Pancreas (tissue), 10 donors: ENCODE data around the gene PRRT1. TPM values are rescaled to one million over a fixed set of nuclear protein-coding genes. Genes with fewer than 3 reads are reported as not detected.

ENCODE experiments used
- ATAC-seq, 4 donors: fragments of 200-7000 bp; cut with Tn5 transposase; one replicate each; pipeline versions ENCODE4 v1.8.0 to v1.9.1; 2020; ENCODE audit warnings: mild to moderate bottlenecking in 4 of 4, moderate library complexity in 4 of 4
- DNase-seq, 6 donors: peaks; one replicate each; pipeline ENCODE4 v3.0.0-alpha.2; 2020
- FAIRE-seq: peaks from 2 replicates; lab custom pipeline; 2012; peaks lifted over from hg19 to GRCh38; lab: Jason Lieb, UNC
- H3K27ac ChIP-seq, 4 donors: fragments of 200-600 bp; sonication (generic); 1 replicate in 3 of 4; 2 replicates in 1 of 4; pipeline versions ENCODE4 v1.5.0 to v1.8.0; 2020
- H3K27me3 ChIP-seq, 4 donors: fragments of 200-600 bp; one replicate each; pipeline ENCODE4 v1.8.0; 2021
- H3K36me3 ChIP-seq, 3 donors: fragments of 200-600 bp; sonication (generic) in 1 of 3; one replicate each; pipeline versions ENCODE4 v1.5.0 to v1.8.0; 2020 to 2021
- H3K4me1 ChIP-seq, 3 donors: fragments of 200-600 bp; one replicate each; pipeline ENCODE4 v1.8.0; 2021
- H3K4me3 ChIP-seq, 4 donors: fragments of 200-600 bp; sonication (generic) in 2 of 4; one replicate each; pipeline versions ENCODE4 v1.5.0 to v1.8.0; 2020 to 2021
- H3K9me3 ChIP-seq, 4 donors: fragments of 200-600 bp; one replicate each; pipeline ENCODE4 v1.8.0; 2021
- WGBS, 2 donors: extraction: QIAGEN DNeasy Blood & Tissue Kit; methylation state at CpG; one replicate each; pipeline ENCODE4 v1.1.7; 2013; 5-methylcytosine and 5-hydroxymethylcytosine counted together
- intact Hi-C, 3 donors: fragments of 100-400 bp; cut with DNase I; formaldehyde crosslinking; loops; one replicate each; pipeline versions ENCODE4 v1.11.1 to v1.14.2; 2022
- polyA plus RNA-seq, 2 donors: library from polyadenylated mRNA; stranded (reverse); fragments of 200-250 nt; gene quantifications; one replicate each; pipeline ENCODE4 v1.2.3, GENCODE V29; 2013
- total RNA-seq, 6 donors: library from RNA; stranded (reverse); fragmentation: NEBNext Ultra II Directional in 4 of 6; extraction: Animal tissue kit (Norgen Biotek cat#: 25700) in 4 of 6; gene quantifications; one replicate each; pipeline versions ENCODE4 v1.2.1 to v1.2.4, GENCODE V29; 2021 to 2023
- TF ChIP-seq, protein P1 (sequence below), 4 donors: fragments of 200-600 bp; sonication (generic) in 3 of 4; IDR thresholded peaks; one replicate each; pipeline versions ENCODE4 v1.5.0 to v1.8.0; 2021; ENCODE audit warnings: antibody characterized with exemption in 4 of 4
- donor health status: healthy with polysubstance abuse.
- donor health status: DM: no; HTN: no; CAD: no; lungs with moderate emphysema.
- donor health status: DM: no; HTN: no; CAD: no.
- donor health status: control.
- donor health status: control.
- donor health status: Bipolar disorder and iron deficiency.
- donor health status: DM: yes; HTN: yes; CAD: no.
- donor health status: DM: no; HTN: no; CAD: no.
- donor health status: DM: no; HTN: no; CAD: no.
- donor health status: DM: yes; HTN: yes; CAD: no.

Gene PRRT1
- total and polyA plus RNA-seq, 8 donors = 0.08 to 5.8 (median 0.47) TPM

DNA sequence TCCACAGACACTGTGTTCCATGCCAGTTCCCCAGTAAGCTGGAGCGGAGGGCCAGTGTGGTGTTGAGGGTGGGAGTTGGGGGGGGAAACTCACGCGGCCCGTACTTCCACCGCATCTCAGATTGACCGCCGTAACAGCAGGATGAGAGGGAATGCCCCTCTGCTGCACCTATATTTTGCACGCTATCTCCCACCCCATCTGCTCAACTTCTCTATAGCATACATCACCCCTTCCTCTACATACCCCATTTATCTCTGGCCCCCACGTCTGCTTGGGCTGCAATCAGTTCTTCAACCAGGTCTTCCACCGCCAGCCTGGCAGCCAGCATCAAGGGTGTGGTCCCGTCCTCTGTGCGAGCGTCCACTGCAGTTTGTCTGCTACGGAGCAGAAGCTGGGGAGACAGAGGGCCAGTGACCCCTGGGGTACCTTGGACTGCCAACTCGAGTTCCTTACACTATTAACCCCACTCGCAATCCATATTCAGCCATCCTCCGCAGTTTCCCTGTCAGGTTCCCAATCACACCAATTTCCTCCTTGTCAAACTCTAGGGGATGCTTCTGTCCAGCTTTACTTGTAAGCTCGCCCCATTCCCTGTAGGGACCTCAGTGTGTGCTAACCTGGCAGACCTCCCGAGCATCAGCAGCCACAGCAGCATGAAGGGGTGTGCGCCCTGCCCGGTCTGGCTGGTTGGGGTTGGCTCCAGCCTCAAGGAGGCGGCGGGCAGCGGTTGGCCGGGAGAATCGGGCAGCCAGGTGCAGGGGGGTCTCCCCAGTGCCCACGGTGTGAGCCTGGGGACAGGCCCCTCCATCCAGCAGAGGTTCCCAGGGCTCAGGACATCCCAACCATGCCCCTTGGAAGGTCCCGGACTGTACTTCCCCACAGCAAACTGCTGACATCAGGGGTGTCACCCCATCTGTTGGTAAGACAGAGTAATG is 45.2 kb upstream of the PRRT1 start:
- no peak for ATAC-seq
- intact Hi-C loops = no loop called here
- Histone ChIP-seq H3K4me1 (peaks cover 0 to 16% (median 0%) of the 10 kb centered on the region in 3 donors), H3K4me3 (peak overlapping the region; percentile 58 to 83 (median 68)), H3K9me3 (no peaks in the 10 kb centered on the region), H3K27ac (peak overlapping the region; percentile 99 to 100 (median 100)), H3K27me3 (no peaks in the 10 kb centered on the region), H3K36me3 (no peaks in the 10 kb centered on the region)
- WGBS, 2 donors = 28 to 31% methylated on average over 26 to 28 of the region's 28 CpGs
- peak in 2 of 6 donors; percentile 42 to 59 for DNase-seq
- TF ChIP-seq, protein P1, sequence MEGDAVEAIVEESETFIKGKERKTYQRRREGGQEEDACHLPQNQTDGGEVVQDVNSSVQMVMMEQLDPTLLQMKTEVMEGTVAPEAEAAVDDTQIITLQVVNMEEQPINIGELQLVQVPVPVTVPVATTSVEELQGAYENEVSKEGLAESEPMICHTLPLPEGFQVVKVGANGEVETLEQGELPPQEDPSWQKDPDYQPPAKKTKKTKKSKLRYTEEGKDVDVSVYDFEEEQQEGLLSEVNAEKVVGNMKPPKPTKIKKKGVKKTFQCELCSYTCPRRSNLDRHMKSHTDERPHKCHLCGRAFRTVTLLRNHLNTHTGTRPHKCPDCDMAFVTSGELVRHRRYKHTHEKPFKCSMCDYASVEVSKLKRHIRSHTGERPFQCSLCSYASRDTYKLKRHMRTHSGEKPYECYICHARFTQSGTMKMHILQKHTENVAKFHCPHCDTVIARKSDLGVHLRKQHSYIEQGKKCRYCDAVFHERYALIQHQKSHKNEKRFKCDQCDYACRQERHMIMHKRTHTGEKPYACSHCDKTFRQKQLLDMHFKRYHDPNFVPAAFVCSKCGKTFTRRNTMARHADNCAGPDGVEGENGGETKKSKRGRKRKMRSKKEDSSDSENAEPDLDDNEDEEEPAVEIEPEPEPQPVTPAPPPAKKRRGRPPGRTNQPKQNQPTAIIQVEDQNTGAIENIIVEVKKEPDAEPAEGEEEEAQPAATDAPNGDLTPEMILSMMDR (IDR thresholded peaks at IDR 0.05) = no peak
- no peak for FAIRE-seq

DNA sequence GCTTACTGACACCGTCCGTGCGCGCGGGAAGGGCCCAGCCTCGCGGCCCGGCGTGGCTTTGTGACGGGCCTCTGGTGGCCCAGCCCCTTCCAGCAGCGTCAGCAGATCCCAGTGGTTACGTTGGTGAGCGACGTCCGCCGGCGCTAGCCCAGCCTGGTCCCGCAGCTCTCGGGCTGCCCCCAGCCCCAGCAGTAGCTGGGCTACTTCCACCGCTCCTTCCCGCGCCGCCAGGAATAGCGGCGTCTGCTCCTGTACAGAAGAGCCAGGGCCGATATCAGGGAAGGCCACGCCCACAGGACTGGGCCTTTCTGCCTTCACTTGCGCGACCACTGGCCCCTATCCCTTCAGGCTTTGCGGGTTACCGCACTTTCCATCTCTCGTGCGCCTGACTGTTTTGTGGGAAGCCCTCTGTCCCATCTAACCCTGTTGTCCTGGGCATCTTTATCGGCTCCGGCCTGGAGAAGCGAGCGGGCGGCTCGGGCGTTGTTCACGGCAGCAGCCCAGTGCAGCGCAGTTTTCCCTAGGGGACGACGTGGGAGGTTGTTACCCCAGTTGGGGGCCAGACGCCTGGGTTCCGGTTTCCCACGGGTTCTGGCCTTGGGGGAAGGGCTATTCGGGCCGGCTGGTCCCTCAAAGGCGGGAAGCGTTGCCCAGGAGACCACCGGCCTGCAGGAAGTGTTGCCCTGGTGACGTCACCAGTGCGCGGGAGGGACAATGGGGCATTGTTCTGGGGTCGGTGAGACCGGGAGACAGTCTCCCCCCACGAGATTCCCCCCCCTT is 44.4 kb upstream of the PRRT1 start:
- ATAC-seq (peak; percentile 41 to 63 (median 48)), DNase-seq (peak; percentile 85 to 94 (median 88)), FAIRE-seq (no peak)
- Histone ChIP-seq H3K4me1 (peaks cover 0 to 16% (median 0%) of the 10 kb centered on the region in 3 donors), H3K27ac (peak overlapping the region; percentile 99 to 100 (median 100)), H3K9me3 (no peaks in the 10 kb centered on the region), H3K27me3 (no peaks in the 10 kb centered on the region), H3K4me3 (peak overlapping the region; percentile 58 to 83 (median 68)), H3K36me3 (no peaks in the 10 kb centered on the region)
- intact Hi-C loops = no loop called here
- 0% methylated on average over 55 to 58 of the region's 58 CpGs for WGBS, 2 donors
- TF ChIP-seq, protein P1 (IDR thresholded peaks at IDR 0.05) = peak in 1 of 4 donors; percentile 20

DNA sequence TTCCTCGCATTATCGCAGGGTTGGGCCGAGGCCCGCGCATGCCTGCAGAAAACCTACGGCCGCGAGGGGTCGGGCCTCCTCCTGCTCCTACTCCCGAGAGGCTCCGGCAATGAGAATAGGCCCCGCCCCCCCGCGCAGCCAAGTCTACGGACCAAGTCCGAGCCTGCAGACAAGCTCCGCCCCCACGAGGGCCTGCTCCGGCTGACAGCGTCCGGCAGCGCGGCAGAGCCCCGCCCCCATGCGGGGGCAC is 43.8 kb upstream of the PRRT1 start:
- peaks cover 0 to 18% (median 3%) of the 10 kb centered on the region in 3 donors for H3K4me1 ChIP-seq
- FAIRE-seq (peak; percentile 88), ATAC-seq (peak; percentile 86 to 93 (median 88)), DNase-seq (peak; percentile 100)
- WGBS, 2 donors = 0 to 1% methylated on average over 25 of the region's 25 CpGs
- no peaks in the 10 kb centered on the region for H3K9me3 ChIP-seq
- peak overlapping the region in 3 of 4 donors; percentile 58 to 83 (median 58) for H3K4me3 ChIP-seq
- no peaks in the 10 kb centered on the region for H3K36me3 ChIP-seq
- H3K27ac ChIP-seq = peak overlapping the region; percentile 99 to 100 (median 100)
- intact Hi-C loops = no loop called here
- TF ChIP-seq, protein P1 (IDR thresholded peaks at IDR 0.05) = peak; percentile 45 to 66 (median 57)
- H3K27me3 ChIP-seq = no peaks in the 10 kb centered on the region

DNA sequence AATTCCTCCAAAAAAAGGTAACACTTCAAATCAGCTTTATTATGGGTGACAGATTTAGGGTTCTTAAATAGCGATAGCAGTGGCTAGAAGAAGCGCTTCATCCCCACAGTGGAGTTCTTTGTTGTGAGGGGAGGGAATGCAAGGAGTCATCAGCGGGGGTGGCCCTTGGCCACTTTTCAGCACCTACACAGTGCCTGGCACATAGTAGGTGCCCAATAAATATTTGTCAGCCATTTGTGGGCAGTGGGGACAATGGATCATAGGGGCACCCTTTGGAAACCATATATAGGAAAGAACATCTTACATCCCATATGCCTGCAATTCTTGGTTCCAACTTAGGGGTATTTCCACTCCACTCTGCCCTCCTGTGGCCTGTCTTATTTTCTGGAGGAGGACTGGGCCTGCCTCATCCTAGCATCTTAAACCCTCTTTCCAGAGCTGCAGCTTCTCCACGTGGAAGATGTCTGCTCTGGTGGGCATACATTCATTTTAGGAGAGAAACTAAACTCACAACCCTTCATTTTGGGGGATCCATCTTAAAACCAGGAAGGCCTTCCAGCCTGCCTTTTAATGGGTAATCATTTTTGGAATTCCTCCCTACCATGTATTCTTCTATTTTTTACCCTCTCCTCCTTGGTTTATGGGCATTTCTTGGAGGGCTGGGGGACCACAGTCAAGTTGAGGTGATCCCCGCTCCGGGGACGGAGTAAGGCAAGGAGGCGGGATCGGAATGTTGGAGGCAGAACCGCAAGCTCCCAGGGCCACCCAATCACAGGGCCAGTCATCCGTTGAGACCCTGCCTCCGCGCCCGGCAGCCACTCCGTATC is 43.3 kb upstream of the PRRT1 start:
- TF ChIP-seq, protein P1 (IDR thresholded peaks at IDR 0.05) = no peak
- Histone ChIP-seq H3K27me3 (no peaks in the 10 kb centered on the region), H3K4me1 (peaks cover 0 to 18% (median 6%) of the 10 kb centered on the region in 3 donors), H3K36me3 (no peaks in the 10 kb centered on the region), H3K9me3 (no peaks in the 10 kb centered on the region), H3K4me3 (peak overlapping the region in 2 of 4 donors; percentile 26 to 41), H3K27ac (peak overlapping the region; percentile 41 to 100 (median 92))
- intact Hi-C loops = no loop called here
- ATAC-seq (peak in 2 of 4 donors; percentile 5 to 8), DNase-seq (peak in 1 of 6 donors; percentile 61), FAIRE-seq (no peak)
- 17% methylated on average over 15 of the region's 15 CpGs for WGBS, 2 donors
